HCEC 1CT (cell line): ENCODE results near the gene CBLB.
"Not testable (repeated sequence)": the region's sequence is repeated elsewhere in the genome, so short reads cannot be mapped to it uniquely, and the experiment has no call there.

Source experiments
- DNase-seq: peaks from one replicate; pipeline ENCODE4 v3.0.0-alpha.2; 2017

The CBLB gene

DNA sequence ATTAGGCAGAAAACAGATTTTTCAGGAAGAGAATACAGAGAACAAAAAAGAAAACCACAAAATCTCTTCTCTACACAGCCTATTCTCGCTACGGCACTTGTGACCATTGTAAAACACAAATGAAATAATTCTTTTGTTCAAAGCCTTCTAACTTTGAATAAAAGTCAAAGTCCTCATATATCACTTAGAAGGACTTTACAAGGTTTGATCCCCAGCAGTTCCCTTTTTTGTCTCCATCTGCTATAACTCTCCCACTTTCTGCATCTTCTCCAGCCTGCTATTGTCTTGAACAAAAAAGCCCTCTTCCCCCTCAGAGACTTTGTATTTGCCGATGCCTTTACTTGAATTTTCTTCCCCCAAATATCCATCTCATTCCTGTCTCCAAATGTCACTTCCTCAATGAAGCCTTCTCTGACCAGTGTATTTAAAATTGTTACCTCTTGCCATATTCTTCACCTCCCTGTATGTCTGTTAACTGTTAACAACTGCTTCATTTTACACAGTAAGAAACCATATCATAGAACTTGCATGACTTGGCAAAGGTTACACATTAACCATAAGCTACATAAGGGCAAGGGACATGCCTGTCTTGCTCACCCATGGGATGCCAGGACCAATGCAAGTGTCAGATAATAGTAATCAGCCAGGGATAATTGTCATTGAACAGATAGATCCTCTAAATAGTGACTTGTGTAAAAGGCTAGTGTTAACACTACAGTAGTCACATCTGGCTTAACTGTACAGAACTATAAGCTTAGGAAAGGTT is 122.4 kb downstream of the CBLB start:
- no peak for DNase-seq

DNA sequence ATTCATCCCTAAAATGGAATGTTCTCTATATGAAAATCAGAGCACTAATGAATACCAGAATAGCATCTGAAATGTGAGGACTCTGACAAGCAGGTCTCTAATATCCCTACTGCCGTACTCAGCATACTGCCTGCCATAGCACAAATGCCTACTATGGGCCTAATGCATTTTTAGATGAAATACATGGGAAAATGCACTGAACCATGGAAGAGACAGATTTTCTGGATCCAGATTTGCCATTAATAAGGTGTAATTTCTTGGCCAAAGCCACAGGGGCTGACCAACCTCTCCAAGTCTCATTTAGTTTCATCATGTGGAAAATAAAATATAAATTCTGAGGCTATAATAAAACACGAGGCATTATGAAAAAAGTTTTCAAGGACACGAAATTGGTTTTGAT is 123.8 kb downstream of the CBLB start:
- DNase-seq = no peak

DNA sequence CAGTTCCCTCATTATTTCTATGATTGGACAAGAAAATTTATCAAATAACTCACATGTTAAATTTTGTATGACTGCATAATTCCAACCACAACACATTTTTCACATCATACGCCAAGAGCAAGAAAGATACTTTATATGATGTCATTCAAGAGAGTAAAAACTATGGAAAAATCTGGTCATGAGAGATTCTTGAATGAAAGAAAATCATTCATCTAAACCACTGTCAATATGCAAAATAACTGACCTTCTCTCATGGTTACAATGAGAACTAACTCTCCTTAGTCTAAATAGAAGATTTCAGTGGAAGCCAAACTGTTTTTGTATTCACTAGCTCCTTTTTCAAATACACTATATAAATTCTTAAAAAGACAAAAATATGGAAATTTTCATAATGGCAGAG is 124.6 kb downstream of the CBLB start:
- DNase-seq = no peak

DNA sequence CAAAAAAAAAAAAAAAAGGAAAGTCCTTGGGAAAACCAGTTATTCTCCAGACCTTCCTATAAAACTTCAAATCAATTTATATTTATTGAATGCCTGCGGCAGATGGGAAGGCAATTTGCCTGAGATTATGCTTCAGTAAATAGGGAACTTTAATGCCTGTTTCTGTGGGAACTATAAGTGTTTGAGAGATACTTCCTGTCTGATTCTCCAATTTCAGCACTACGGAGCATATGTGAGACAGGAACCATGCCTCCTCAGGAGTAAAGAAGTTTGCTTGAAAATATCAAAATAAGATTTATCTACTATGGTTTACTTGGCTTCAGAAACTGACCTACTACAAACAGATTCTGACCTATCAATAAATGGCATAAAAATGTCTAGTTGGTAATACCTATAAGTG is 135.5 kb downstream of the CBLB start:
- DNase-seq = no peak

DNA sequence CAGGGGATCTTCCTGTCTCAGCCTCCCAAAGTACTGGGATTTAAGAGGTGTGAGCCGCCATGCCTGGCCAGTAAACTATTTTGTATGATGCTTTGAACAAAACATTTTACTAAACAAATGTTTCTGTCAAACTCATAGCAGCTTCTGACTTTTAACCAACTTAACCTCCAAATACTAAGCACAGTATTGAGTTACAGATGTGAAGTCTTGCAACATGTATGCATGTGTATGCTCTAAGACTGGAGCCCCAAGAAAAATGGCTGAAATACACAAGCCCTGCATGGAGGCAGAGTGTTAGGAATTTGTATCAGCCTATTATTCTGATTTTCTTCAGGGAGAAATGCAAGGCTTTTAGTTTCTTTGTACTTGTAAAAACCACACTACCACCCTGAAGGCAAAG is 137.1 kb downstream of the CBLB start:
- DNase-seq = no peak

DNA sequence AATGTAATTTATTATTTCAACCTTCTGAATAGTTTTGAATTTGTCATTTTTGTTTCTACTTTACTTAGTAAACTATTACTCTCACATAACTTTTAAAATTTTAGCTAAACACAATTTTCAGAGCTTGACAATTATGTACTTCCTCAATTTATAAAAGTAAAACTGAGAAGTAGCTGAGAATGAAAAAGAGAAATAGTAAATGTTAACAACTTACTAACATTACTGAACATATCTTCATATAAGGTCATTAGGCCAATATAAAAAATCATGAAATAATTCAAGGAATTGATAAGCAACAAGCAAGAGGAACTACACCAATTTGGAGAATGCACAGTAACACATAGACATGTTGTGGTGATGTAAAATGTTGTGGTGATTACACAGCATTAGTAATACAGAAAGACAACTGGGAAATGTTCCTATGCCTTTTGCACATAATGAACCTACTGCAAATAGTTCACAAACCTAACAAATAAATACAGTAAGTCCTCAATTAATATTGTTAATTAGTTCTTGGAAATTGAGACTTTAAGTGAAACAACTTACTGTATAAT is 137.9 kb downstream of the CBLB start:
- DNase-seq = peak; percentile 12

DNA sequence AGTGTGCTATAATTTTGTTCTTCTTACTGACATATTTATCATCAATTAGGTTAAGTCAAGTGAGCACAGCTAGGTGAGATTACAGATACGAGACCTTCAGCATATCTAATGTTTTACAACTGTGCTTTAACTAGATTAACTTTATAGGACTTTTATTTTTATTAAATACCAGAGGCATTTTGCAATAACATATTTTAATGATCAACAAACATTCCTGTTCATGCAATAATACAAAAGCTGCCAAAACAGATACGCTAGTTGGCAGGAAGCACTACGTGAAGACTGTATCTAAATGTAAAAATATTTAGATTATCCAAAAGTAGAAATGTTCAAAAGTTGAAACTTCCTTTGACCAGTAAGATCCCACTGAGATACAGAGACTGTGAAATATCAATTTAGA is 139.1 kb downstream of the CBLB start:
- DNase-seq = no peak

DNA sequence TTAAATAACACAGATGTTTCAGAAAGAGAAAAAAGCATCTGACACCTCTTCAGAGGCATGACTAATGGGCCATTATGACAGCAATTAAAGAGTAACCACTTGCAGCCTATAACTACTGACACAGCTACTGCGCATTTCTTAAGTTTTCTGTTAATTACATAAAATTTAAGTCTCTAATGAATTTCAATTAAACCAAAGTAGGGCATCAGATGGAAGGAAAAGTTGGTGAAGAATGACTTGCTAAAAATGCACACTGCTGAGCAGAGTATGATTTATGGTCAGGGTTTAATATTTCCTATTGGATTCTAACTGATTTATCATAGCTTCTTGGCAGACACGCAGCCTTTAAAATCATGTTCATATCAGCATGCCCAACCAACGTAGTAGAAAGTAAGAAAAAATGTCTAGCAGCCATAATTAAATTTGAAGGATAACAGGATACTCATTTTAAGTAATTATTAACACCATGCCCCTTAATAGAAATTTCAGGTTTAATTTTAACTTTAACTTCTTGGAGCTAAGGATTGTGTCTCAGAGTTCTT is 140.0 kb downstream of the CBLB start:
- no peak for DNase-seq

DNA sequence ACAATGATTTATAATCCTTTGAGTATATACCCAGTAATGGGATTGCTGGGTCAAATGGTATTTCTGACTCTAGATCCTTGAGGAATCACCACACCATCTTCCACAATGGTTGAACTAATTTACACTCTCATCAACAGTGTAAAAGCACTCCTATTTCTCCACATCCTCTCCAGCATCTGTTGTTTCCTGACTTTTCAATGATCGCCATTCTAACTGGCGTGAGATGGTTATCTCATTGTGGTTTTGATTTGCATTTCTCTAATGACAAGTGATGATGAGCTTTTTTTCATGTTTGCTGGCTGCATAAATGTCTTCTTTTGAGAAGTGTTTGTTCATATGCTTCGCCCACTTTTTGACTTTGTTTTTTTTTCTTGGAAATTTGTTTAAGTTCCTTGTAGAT is 141.8 kb downstream of the CBLB start:
- not testable (repeated sequence) for DNase-seq

DNA sequence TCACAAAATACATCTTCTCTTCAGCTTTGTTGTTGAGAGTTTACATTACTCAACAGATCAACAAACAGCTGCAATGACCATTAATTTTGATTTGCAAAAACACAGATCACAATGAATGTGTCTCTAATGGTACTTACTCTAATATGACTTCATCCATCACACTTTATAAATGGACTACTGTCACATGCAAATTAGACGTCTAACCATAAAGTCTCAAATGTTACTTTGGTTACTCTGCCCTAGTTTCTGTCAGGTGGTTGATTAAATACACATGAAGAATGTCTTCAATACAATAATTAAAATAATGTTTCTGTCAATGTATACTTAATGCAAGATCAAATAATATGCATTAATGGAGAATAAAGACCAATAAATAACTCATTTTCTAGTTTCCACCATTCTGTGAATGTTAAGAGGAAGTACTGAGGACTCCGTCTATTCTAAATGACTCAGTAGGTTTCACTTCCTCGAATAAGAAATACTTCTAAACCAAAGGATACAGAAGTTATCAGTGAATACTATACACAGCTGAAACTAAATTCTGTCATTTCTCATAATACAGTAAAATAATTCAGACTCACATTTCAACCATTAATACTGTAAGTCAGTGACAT is 145.8 kb downstream of the CBLB start:
- no peak for DNase-seq

DNA sequence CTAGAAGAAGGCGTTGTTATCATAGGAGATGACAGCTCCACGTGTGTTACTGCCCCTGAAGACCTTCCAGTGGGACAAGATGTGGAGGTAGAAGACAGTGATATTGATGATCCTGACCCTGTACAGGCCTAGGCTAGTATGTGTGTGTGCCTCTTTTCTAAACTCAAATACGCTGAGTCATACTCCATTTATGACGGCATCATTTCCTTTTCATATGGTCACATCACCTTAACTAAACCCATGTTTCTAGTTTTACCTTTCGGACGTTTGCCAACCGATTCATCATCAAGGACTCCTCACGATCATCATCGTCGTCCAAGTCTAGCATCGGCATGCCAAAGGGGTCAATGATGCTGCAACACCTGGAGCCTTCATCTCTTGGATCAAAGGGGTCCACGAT is 149.0 kb downstream of the CBLB start:
- DNase-seq = no peak

DNA sequence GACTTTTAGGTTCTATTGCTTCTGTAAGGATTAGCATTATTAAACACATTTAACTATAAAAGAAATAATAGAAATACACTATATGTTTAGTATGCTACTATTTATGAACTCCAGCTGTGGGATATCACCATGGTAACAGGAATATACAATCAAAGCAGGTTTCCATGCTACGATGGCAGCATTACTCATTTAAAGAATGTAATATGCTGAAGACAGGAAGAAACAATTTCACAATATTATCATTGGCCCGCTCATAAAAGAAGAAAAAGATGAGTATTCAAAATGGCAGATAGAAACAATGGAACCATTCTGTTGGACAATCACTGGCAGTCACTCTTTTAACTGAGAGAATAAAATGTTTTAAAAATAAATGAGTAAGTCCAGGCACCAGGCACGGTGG is 153.4 kb downstream of the CBLB start:
- peak; percentile 71 for DNase-seq

DNA sequence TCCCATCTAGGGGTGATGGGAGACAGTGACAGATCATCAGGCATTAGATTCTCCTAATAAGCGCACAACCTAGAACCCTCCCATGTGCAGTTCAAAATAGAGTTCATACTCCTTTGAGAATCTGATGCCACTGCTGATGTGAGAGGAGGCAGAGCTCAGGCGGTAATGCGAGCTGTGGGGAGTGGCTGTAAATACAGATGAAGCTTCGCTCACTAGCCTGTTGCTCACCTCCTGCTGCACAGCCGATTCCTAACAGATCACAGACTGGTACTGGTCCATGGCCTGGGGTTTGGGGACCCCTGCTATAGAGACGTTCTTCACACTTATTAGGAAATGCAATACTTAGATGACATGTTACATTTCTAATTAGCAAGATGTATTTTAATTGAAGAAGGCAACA is 154.4 kb downstream of the CBLB start:
- no peak for DNase-seq

DNA sequence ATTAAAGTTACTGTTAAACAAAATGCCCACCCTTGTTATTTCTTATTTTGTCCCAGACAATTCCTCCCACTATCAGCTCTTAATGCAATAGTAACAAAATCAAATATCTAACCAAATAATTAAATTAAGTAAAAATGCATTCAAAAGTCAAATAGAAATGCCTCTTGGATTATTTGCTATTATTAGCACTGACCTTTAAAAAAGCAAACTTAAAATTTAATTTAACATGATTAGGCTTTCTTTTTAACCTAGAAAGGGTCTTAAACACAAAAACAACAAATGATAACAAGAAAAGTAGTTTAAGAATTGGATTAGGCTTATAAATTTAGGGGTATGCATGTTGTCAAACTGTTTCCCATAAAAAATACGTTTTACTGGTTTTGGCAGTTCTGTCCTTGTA is 159.8 kb downstream of the CBLB start:
- no peak for DNase-seq

DNA sequence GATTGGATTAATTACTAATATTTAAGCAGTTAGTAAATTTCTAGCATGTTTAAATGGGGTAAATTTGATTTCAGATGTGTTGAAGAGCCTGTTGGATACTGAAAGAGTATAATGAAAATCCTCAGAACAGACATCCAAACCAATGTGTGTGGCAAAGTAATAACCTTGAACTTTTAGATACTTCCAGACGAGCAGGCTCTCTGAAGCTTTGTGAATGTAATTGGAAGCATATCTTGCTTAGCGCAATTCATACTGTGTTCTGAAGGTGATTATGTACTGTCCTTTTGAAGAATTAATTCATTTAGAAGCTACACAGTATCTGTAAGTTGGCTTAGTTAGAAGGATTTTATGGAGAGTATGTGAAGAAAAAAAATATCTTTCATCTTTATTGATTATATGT is 161.8 kb downstream of the CBLB start:
- DNase-seq = no peak

DNA sequence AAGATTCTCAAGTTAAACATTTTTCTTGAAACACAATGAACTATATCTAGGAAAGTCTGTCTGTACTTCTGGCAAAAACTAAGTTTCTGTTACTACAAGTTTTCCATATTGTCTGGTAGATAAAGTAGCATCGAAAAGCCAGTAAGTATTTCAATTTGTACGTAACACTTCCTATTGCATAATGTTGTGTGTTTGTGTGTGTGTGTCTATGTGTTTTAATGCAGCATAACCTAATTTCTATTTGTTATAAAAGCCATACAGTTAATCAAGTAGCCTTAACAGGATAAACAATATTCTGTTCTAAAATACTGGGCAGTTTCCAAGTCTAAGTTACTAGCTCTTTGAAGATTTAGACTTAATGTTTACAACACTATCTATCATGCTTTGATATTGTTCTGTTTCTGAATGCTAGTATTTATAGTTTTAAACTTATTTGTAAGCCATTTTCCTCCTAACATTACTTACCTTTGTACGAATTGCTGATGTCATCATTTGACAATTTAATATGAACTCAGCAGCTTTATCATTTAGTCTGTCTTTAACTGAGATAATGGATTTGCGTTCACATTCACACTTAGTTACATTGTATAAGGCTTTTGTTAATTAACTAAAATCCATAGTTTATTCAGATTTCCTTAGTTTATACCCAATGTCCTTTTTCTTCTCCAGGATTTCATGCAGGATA is 163.9 kb downstream of the CBLB start:
- no peak for DNase-seq

DNA sequence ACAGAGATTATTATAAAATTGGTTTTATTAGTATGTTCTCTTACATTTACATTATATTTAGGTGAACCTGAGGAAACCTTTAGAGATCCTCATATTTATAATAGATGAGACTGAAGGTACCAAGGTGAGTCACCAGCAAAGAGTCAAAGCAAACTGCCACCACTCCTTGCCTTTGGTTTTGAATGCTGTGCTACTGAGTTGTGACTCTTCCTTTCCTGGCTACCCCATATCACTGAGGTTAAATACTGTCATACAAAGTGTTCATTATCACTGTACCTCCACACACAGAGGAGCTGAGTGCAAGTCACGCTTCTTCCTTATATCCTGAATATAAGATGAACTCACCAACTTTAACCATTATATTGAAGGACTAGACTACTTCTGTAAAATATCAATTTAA is 168.2 kb downstream of the CBLB start:
- DNase-seq = no peak

DNA sequence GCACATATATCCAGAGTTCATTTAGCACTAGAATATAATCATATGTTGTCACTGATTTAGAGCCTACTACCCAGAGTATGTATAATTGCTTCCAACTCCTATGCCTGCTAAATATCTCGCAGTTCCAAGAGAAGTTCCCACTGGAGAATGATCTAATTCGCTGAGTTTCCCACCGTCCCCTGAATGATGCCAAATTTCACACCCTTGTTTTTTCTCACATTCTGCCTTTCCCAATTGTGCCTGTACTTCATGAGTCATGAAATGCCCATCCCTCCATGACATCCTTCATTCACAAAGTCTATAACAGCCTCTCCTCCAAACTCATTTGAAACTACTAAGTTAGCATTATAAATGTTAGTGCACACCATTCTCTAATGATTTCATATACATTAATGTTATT is 177.2 kb downstream of the CBLB start:
- no peak for DNase-seq

DNA sequence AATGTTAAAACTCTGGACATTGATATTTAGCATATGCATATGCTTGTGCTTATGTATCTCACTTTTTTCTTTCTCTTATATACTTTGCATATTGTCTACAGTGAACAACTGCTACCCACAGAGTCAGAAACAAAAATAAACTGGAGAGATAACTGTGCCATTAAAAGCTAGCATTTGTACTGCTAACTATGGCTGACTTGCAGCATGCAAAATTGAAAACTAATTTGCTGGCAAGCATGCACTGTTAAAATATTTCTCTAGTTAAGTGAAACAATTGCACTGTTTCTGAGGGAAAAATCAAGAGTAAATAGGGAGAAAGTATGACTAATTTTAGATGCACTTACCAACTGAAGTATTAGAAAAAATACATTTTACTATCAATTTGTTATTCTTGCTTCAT is 177.8 kb downstream of the CBLB start:
- no peak for DNase-seq

DNA sequence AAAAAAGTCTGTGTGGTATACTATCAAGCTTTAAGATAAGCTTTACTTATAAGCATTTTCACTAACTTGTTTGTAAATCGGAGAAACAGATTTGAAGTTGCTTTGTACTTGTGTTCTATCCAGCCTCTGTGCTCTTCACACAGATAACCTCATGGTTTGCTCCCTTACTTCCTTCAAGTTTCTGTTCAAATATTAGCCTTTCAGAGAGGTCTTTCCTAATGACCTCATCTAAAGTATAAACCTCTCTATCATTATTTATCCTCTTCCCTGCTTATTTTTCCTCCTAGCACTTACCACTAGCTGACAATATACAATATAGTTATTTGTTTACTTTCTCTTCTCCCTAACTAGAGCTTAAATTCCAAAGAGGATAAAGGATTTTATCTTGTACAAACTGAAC is 180.0 kb downstream of the CBLB start:
- no peak for DNase-seq

DNA sequence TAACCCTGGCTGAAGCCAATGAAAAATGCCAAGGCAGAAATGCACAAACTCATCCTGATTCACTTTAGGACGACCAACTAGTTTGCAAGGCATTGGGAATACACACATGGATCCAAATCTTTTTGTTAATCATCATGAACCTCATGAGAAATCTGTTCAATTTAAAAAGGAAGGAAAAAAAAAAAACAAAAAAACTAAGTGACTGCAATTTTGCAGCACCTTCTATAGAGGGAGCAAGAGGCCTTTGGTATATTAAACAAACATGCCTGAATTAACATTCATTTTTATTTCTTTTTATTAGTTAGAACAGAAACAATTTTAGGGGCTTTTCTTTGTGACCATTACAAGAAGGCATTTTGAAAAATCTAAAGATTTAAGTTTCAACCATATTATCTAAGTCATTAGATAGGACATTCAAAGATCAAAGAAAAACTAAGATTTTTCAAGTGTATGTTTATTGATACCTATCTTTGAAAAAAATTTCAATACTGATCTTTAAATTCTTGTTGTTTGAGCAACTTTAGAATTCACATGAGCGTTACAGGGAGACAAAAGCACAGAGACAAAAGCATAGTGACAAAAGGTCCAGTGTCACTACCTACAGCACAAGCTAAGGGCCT is 182.4 kb downstream of the CBLB start:
- peak; percentile 42 for DNase-seq

DNA sequence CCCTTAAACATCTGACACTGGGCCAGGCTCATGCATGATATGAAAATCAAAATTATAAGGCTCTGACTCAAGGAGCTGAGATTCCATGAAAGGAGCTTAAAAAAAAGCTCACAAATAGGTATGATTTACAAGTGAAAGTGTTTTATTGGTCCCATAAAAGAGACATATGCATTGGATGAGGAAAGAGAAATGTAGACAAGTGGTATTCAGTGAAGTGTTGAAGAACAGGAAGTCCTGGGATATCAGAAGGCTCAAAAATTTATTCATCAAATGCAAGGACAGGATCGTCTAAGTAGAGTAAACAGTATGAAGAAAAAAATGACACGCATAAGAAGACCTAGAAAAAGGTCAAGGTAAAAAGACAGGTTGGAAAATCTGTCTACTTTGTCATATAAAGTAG is 188.9 kb downstream of the CBLB start:
- DNase-seq = no peak

DNA sequence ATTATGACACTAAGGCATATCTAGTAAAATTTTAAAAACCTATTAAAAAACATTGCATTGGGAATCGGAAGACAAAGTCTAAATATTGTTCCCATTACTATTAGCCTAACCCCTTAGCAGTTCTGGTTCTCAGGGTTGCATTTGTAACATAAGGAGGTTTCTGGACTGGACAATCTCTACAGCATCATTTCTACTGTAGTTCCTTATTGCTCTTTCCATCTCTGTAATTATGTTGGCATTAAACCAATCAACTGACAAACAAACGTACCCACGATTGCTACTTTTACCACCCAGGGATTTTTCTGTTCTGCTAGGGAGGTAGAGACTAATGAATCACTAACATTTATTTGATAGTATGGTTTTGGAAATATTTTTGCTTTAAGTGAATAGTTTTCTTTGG is 190.8 kb downstream of the CBLB start:
- DNase-seq = no peak
